ENCODE results near the gene PSMG4.

PSMG4 gene

GRCh38 chr6:3280866-3281465 lies 22.2 kb downstream of the PSMG4 start:
- Histone ChIP-seq H3K27ac (ENCODE audit: low read depth, low read length) (no peak overlapping the region), H3F3A (ENCODE audit: insufficient read depth) (peaks cover 10% of the 10 kb centered on the region; the same call in 1 of the 2 replicates), H4K20me1 (ENCODE audit: low read depth, low read length) (no peaks in the 10 kb centered on the region), H3K4me3 (ENCODE audit: insufficient read depth, low read length, poor library complexity, severe bottlenecking) (no peak overlapping the region), H3K36me3 (ENCODE audit: low read length) (no peaks in the 10 kb centered on the region), H3K9ac (ENCODE audit: low read length) (no peak overlapping the region), H2AFZ (ENCODE audit: low read depth, low read length, severe bottlenecking) (no peak overlapping the region), H3K4me2 (ENCODE audit: low read depth, low read length, poor library complexity, severe bottlenecking) (no peak overlapping the region), H3K9me2 (replicated peaks; ENCODE audit: insufficient read depth, low read length) (no peaks in the 10 kb centered on the region), H3K9me3 (ENCODE audit: insufficient read depth, low read length) (no peaks in the 10 kb centered on the region), H3K79me2 (ENCODE audit: insufficient read depth, low read length) (no peaks in the 10 kb centered on the region), H3K27me3 (ENCODE audit: low read length) (no peaks in the 10 kb centered on the region)
- TF ChIP-seq CTCF (IDR thresholded peaks at IDR 0.05; ENCODE audit: insufficient read depth, low read length, poor library complexity, severe bottlenecking) (no peak), EZH2phosphoT487 (conservative IDR thresholded peaks at IDR 0.05; ENCODE audit: low read length) (no peak)

- no peak overlapping the region for H2AFZ ChIP-seq (ENCODE audit: low read depth, low read length, severe bottlenecking)
- H3K9me3 ChIP-seq (ENCODE audit: insufficient read depth, low read length): no peaks in the 10 kb centered on the region
- H3K9ac ChIP-seq (ENCODE audit: low read length): no peak overlapping the region
- H4K20me1 ChIP-seq (ENCODE audit: low read depth, low read length): no peaks in the 10 kb centered on the region
- H3K36me3 ChIP-seq (ENCODE audit: low read length): no peaks in the 10 kb centered on the region
- no peak overlapping the region for H3K4me3 ChIP-seq (ENCODE audit: insufficient read depth, low read length, poor library complexity, severe bottlenecking)
- no peaks in the 10 kb centered on the region for H3K9me2 ChIP-seq (replicated peaks; ENCODE audit: insufficient read depth, low read length)
- H3F3A ChIP-seq (ENCODE audit: insufficient read depth): peaks cover 10% of the 10 kb centered on the region; the same call in 1 of the 2 replicates
- H3K4me2 ChIP-seq (ENCODE audit: low read depth, low read length, poor library complexity, severe bottlenecking): no peak overlapping the region
- no peaks in the 10 kb centered on the region for H3K27me3 ChIP-seq (ENCODE audit: low read length)
- H3K27ac ChIP-seq (ENCODE audit: low read depth, low read length): no peak overlapping the region
- no peak for TF ChIP-seq EZH2phosphoT487 (conservative IDR thresholded peaks at IDR 0.05; ENCODE audit: low read length)
- TF ChIP-seq CTCF (IDR thresholded peaks at IDR 0.05; ENCODE audit: insufficient read depth, low read length, poor library complexity, severe bottlenecking): no peak
- H3K79me2 ChIP-seq (ENCODE audit: insufficient read depth, low read length): no peaks in the 10 kb centered on the region
Measured at GRCh38 chr6:3281631-3282475, 23.1 kb downstream of the PSMG4 start.

- H3F3A ChIP-seq (ENCODE audit: insufficient read depth): peaks cover 10% of the 10 kb centered on the region; the same call in 1 of the 2 replicates
- no peak overlapping the region for H3K4me3 ChIP-seq (ENCODE audit: insufficient read depth, low read length, poor library complexity, severe bottlenecking)
- H4K20me1 ChIP-seq (ENCODE audit: low read depth, low read length): no peaks in the 10 kb centered on the region
- H3K9me3 ChIP-seq (ENCODE audit: insufficient read depth, low read length): no peaks in the 10 kb centered on the region
- H3K9ac ChIP-seq (ENCODE audit: low read length): no peak overlapping the region
- no peaks in the 10 kb centered on the region for H3K27me3 ChIP-seq (ENCODE audit: low read length)
- H2AFZ ChIP-seq (ENCODE audit: low read depth, low read length, severe bottlenecking): no peak overlapping the region
- TF ChIP-seq CTCF (IDR thresholded peaks at IDR 0.05; ENCODE audit: insufficient read depth, low read length, poor library complexity, severe bottlenecking) (no peak), EZH2phosphoT487 (conservative IDR thresholded peaks at IDR 0.05; ENCODE audit: low read length) (no peak)
- no peaks in the 10 kb centered on the region for H3K9me2 ChIP-seq (replicated peaks; ENCODE audit: insufficient read depth, low read length)
- no peaks in the 10 kb centered on the region for H3K79me2 ChIP-seq (ENCODE audit: insufficient read depth, low read length)
- no peak overlapping the region for H3K27ac ChIP-seq (ENCODE audit: low read depth, low read length)
- H3K36me3 ChIP-seq (ENCODE audit: low read length): no peaks in the 10 kb centered on the region
- H3K4me2 ChIP-seq (ENCODE audit: low read depth, low read length, poor library complexity, severe bottlenecking): no peak overlapping the region
Measured at GRCh38 chr6:3282476-3283236, 23.9 kb downstream of the PSMG4 start.
